Stimulated activated CD4-positive, alpha-beta T cell treated with anti-CD3 and anti-CD28 coated beads, Interleukin-4, amount 100 ng/mL, for 4 hours (primary cell): ENCODE measurements around the gene SNTB2.
"Not testable (repeated sequence)": the region's sequence is repeated elsewhere in the genome, so short reads cannot be mapped to it uniquely, and the experiment has no call there.

Experiments used
- DNase-seq, 2 experiments: peaks; one replicate each; pipeline ENCODE4 v3.0.0-alpha.2; 2020

SNTB2 gene

GRCh38 chr16:69294051-69294450 is 107.1 kb downstream of the SNTB2 start:
- no peak for DNase-seq

- DNase-seq, result not testable (repeated sequence)
Measured at GRCh38 chr16:69296771-69297170, 109.8 kb downstream of the SNTB2 start.

- no peak for DNase-seq
Measured at GRCh38 chr16:69298261-69298660, 111.3 kb downstream of the SNTB2 start.

GRCh38 chr16:69301187-69301586 is 114.2 kb downstream of the SNTB2 start:
- DNase-seq, result no peak

GRCh38 chr16:69301861-69302260 is 114.9 kb downstream of the SNTB2 start:
- DNase-seq, result no peak

GRCh38 chr16:69302301-69302700 is 115.3 kb downstream of the SNTB2 start:
- no peak for DNase-seq

GRCh38 chr16:69306031-69306430 is 119.1 kb downstream of the SNTB2 start:
- DNase-seq, result no peak

GRCh38 chr16:69307091-69307490 is 120.1 kb downstream of the SNTB2 start:
- DNase-seq, result no peak

GRCh38 chr16:69307856-69308255 is 120.9 kb downstream of the SNTB2 start:
- DNase-seq, result no peak

GRCh38 chr16:69309316-69309715 is 122.4 kb downstream of the SNTB2 start:
- DNase-seq, result no peak

- DNase-seq, result peak; percentile 96 to 98
Measured at GRCh38 chr16:69310653-69311532, 123.9 kb downstream of the SNTB2 start, which contains the start of gene VPS4A. Gene VPS4A (plus strand): TSS chr16:69311350. CDS start chr16:69311512, 162 bp downstream.

GRCh38 chr16:69311533-69312387 is 124.8 kb downstream of the SNTB2 start:
- DNase-seq, result peak in 1 of 2 experiments; percentile 42

GRCh38 chr16:69313469-69313868 is 126.5 kb downstream of the SNTB2 start:
- no peak for DNase-seq

- DNase-seq, result no peak
Measured at GRCh38 chr16:69314534-69314933, 127.6 kb downstream of the SNTB2 start.

GRCh38 chr16:69315486-69316311 is 128.7 kb downstream of the SNTB2 start:
- DNase-seq, result no peak

- DNase-seq, result no peak
Measured at GRCh38 chr16:69316595-69317034, 129.7 kb downstream of the SNTB2 start.

- no peak for DNase-seq
Measured at GRCh38 chr16:69318177-69318910, 131.4 kb downstream of the SNTB2 start.

GRCh38 chr16:69318911-69319289 is 131.9 kb downstream of the SNTB2 start:
- no peak for DNase-seq

- no peak for DNase-seq
Measured at GRCh38 chr16:69319381-69319780, 132.4 kb downstream of the SNTB2 start.

- DNase-seq, result no peak
Measured at GRCh38 chr16:69319826-69320739, 133.1 kb downstream of the SNTB2 start.

GRCh38 chr16:69320740-69321073 is 133.7 kb downstream of the SNTB2 start:
- DNase-seq, result no peak
